ENCODE data around the gene AZGP1. TPM values are rescaled to one million over a fixed set of nuclear protein-coding genes. Genes with fewer than 3 reads are reported as not detected.

The AZGP1 gene
- polyA plus RNA-seq, 1 of the 3 experiments (the other 2 are of a cell fraction), result not detected

DNA sequence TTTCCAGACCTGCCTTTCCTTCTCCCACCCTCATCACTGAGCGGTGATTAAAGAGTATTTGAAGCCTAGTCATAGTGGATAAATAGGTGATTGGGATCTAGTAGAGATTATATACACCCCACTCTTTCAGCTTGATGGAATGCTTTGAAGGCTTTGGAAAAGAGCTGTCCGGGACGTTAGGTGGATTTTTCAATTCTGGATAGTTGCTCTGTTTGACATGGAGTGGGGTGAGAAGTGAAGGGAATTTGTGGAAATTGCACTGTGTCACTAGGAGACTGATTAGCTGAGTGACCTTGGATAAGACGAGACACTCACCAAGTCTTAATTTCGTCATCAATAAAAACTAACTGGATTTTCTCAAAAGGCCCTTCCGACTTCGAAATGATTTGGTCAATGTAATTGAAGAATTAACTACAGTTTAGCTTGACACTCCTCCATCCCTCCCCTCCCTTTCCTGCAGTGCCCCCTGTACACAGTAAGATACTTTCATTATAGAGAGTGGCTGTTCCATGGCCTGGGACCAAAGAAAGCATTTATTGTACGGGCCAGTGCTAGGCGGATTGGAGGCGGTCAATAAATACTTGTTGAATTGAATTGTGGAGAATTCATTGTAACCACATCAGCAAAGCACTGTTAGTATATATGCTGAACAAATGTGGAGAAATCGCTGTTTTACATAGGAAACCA lies 40.5 kb upstream of the AZGP1 start:
- WGBS (ENCODE audit: low lambda C conversion rate), result 9% methylated on average over 11 of the region's 11 CpGs
- Histone ChIP-seq H3K9ac (peak overlapping the region; percentile 99), H3K4me1 (ENCODE audit: control insufficient read depth in 1 of 2, insufficient read depth in 2 of 2, low read depth in 1 of 2, low read length in 1 of 2) (peaks cover 0 to 12% of the 10 kb centered on the region in 2 experiments; a peak in 3 of 4 replicates), H2AFZ (ENCODE audit: low read depth) (no peak overlapping the region), H3K36me3 (replicated peaks in 1 of 2; ENCODE audit: control insufficient read depth in 1 of 2, insufficient read depth in 2 of 2, low read length in 1 of 2) (peaks cover 5 to 13% of the 10 kb centered on the region in 2 experiments), H3K9me3 (no peaks in the 10 kb centered on the region), H3K9me2 (no peaks in the 10 kb centered on the region), H3F3A (replicated peaks; ENCODE audit: insufficient read depth) (no peaks in the 10 kb centered on the region), H3K4me3 (ENCODE audit: low read depth in 2 of 2, low read length in 1 of 2) (peak overlapping the region; percentile 78 to 89), H4K20me1 (ENCODE audit: insufficient read depth) (peaks cover 47% of the 10 kb centered on the region), H3K79me2 (ENCODE audit: insufficient read depth) (peaks cover 58% of the 10 kb centered on the region), H3K27ac (ENCODE audit: low read depth in 2 of 2, low read length in 1 of 2) (peak overlapping the region; percentile 78 to 85), H3K4me2 (peak overlapping the region; percentile 76), H3K27me3 (ENCODE audit: insufficient read depth) (no peaks in the 10 kb centered on the region)
- POLR2A ChIA-PET, result interaction anchor here (0.6 to 3.5 kb wide), 9 partner anchors 10 to 84 kb away, joined by 3 to 24 read pairs (median 4); partner anchors contain the start of genes AP4M1, MCM7 and ZSCAN21
- TF ChIP-seq SMC3 (IDR thresholded peaks at IDR 0.05; ENCODE audit: low read depth, low read length) (no peak), SIN3A (IDR thresholded peaks at IDR 0.05; ENCODE audit: borderline replicate concordance, low read depth, low read length) (peak; percentile 23; the same call in 1 of the 2 replicates), MXI1 (IDR thresholded peaks at IDR 0.05; ENCODE audit: low read depth, low read length) (0 out of 2 replicates have a peak, but pooled peaks have one; percentile 15), POLR2AphosphoS5 (IDR thresholded peaks at IDR 0.05; ENCODE audit: low read depth, low read length) (0 out of 2 replicates have a peak, but pooled peaks have one; percentile 22), GABPA (IDR thresholded peaks at IDR 0.05; ENCODE audit: low read depth) (no peak), RFX5 (IDR thresholded peaks at IDR 0.05; ENCODE audit: low read length) (no peak), RAD21 (IDR thresholded peaks at IDR 0.05; ENCODE audit: low read length) (no peak)
- CTCF ChIA-PET, result interaction anchor here (0.7 to 7.3 kb wide), 6 partner anchors 19 to 116 kb away, joined by 4 to 59 read pairs (median 6); partner anchors contain the start of gene ZSCAN21
- DNase-seq, result peak; percentile 72

- peak within 1 kb of the TSS; percentile 78 to 89 for H3K4me3 ChIP-seq (ENCODE audit: low read depth in 2 of 2, low read length in 1 of 2)
- peaks cover 5 to 7% of the 10 kb centered on the region in 2 experiments for H3K36me3 ChIP-seq (replicated peaks in 1 of 2; ENCODE audit: control insufficient read depth in 1 of 2, insufficient read depth in 2 of 2, low read length in 1 of 2)
- ChIA-PET CTCF (interaction anchor here (0.7 to 7.3 kb wide), 9 partner anchors 18 to 117 kb away, joined by 3 to 59 read pairs (median 5); partner anchors contain the start of gene ZSCAN21), POLR2A (interaction anchor here (0.7 to 3.5 kb wide), 17 partner anchors 10 to 399 kb away, joined by 3 to 24 read pairs (median 4); partner anchors contain the start of genes AP4M1, GPC2, MCM7 and ZSCAN21)
- H3K27me3 ChIP-seq (ENCODE audit: insufficient read depth), result no peaks in the 10 kb centered on the region
- H3K9me3 ChIP-seq, result no peaks in the 10 kb centered on the region
- H3K79me2 ChIP-seq (ENCODE audit: insufficient read depth), result peaks cover 50% of the 10 kb centered on the region
- peak within 1 kb of the TSS; percentile 99 for H3K9ac ChIP-seq
- H3F3A ChIP-seq (replicated peaks; ENCODE audit: insufficient read depth), result no peaks in the 10 kb centered on the region
- peak within 1 kb of the TSS; percentile 100 for H2AFZ ChIP-seq (ENCODE audit: low read depth)
- H3K9me2 ChIP-seq, result no peaks in the 10 kb centered on the region
- peak; percentile 98 for DNase-seq
- H3K4me1 ChIP-seq (ENCODE audit: control insufficient read depth in 1 of 2, insufficient read depth in 2 of 2, low read depth in 1 of 2, low read length in 1 of 2), result peaks cover 0 to 12% of the 10 kb centered on the region in 2 experiments; a peak in 3 of 4 replicates
- H3K4me2 ChIP-seq, result peak within 1 kb of the TSS; percentile 76
- WGBS (ENCODE audit: low lambda C conversion rate), result 3% methylated on average over 45 of the region's 70 CpGs
- H4K20me1 ChIP-seq (ENCODE audit: insufficient read depth), result peaks cover 39% of the 10 kb centered on the region
- peak within 1 kb of the TSS; percentile 78 to 85 for H3K27ac ChIP-seq (ENCODE audit: low read depth in 2 of 2, low read length in 1 of 2)
- TF ChIP-seq FOXM1 (IDR thresholded peaks at IDR 0.05; ENCODE audit: low read depth), result no peak
- TF ChIP-seq NRF1 (IDR thresholded peaks at IDR 0.05; ENCODE audit: low read depth, low read length), result no peak
- TF ChIP-seq RXRA (IDR thresholded peaks at IDR 0.05; ENCODE audit: borderline replicate concordance, low read depth), result no peak
- TF ChIP-seq YY1 (IDR thresholded peaks at IDR 0.05; ENCODE audit: low read depth), result peak; percentile 56; the same call in 1 of the 2 replicates
- peak; percentile 85 for TF ChIP-seq JUND (IDR thresholded peaks at IDR 0.05)
- peak; percentile 96 for TF ChIP-seq POLR2AphosphoS5 (IDR thresholded peaks at IDR 0.05; ENCODE audit: low read depth, low read length)
- TF ChIP-seq RFX5 (IDR thresholded peaks at IDR 0.05; ENCODE audit: low read length), result no peak
- peak; percentile 93 for TF ChIP-seq MAX (IDR thresholded peaks at IDR 0.05; ENCODE audit: low read depth)
- TF ChIP-seq ZBTB33 (IDR thresholded peaks at IDR 0.05; ENCODE audit: borderline replicate concordance, low read depth), result 0 out of 2 replicates have a peak, but pooled peaks have one; percentile 35
- no peak for TF ChIP-seq MEF2A (IDR thresholded peaks at IDR 0.05; ENCODE audit: borderline replicate concordance, low read depth)
- TF ChIP-seq, protein P1, sequence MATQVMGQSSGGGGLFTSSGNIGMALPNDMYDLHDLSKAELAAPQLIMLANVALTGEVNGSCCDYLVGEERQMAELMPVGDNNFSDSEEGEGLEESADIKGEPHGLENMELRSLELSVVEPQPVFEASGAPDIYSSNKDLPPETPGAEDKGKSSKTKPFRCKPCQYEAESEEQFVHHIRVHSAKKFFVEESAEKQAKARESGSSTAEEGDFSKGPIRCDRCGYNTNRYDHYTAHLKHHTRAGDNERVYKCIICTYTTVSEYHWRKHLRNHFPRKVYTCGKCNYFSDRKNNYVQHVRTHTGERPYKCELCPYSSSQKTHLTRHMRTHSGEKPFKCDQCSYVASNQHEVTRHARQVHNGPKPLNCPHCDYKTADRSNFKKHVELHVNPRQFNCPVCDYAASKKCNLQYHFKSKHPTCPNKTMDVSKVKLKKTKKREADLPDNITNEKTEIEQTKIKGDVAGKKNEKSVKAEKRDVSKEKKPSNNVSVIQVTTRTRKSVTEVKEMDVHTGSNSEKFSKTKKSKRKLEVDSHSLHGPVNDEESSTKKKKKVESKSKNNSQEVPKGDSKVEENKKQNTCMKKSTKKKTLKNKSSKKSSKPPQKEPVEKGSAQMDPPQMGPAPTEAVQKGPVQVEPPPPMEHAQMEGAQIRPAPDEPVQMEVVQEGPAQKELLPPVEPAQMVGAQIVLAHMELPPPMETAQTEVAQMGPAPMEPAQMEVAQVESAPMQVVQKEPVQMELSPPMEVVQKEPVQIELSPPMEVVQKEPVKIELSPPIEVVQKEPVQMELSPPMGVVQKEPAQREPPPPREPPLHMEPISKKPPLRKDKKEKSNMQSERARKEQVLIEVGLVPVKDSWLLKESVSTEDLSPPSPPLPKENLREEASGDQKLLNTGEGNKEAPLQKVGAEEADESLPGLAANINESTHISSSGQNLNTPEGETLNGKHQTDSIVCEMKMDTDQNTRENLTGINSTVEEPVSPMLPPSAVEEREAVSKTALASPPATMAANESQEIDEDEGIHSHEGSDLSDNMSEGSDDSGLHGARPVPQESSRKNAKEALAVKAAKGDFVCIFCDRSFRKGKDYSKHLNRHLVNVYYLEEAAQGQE (IDR thresholded peaks at IDR 0.05; ENCODE audit: low read depth, low read length), result peak; percentile 79
- no peak for TF ChIP-seq GATA2 (CRISPR knock-in tag; IDR thresholded peaks at IDR 0.05)
Measured at GRCh38 chr7:100015232-100016214, 39.7 kb upstream of the AZGP1 start, which contains the start of gene ZKSCAN1. TSS of gene ZKSCAN1 (plus strand) at chr7:100015596. CDS start at chr7:100023507, 7,911 bp downstream.

Measured in SK-N-SH (cell line).